GM23338 (cell line): ENCODE data around the gene FAU. TPM values are rescaled to one million over a fixed set of nuclear protein-coding genes. Genes with fewer than 3 reads are reported as not detected.

ENCODE experiments used
- ATAC-seq: fragments of 200-7000 bp; cut with Tn5 transposase; 3 replicates; pipeline ENCODE4 v1.9.1; 2020
- DNase-seq: peaks from one replicate; pipeline ENCODE4 v3.0.0-alpha.2; 2015; ENCODE audit warnings: low spot score
- H2AFZ ChIP-seq: fragments of 200-600 bp; sonication (generic); 2 replicates; pipeline ENCODE4 v1.8.0; 2016; ENCODE audit warnings: antibody characterized with exemption, mild to moderate bottlenecking, moderate library complexity
- H3F3A ChIP-seq: fragments of 200-600 bp; sonication (generic); replicated peaks from 2 replicates; pipeline ENCODE4 v1.8.0; 2017; ENCODE audit warnings: antibody characterized with exemption, mixed run types, low read depth
- H3K27ac ChIP-seq: fragments of 200-600 bp; sonication (generic); 2 replicates; pipeline ENCODE4 v1.6.1; 2016; ENCODE audit warnings: low read depth
- H3K27me3 ChIP-seq: fragments of 200-600 bp; sonication (generic); 2 replicates; pipeline ENCODE4 v1.8.0; 2016; ENCODE audit warnings: mild to moderate bottlenecking, mixed run types, moderate library complexity; ENCODE audit not compliant: insufficient read depth
- H3K36me3 ChIP-seq: fragments of 200-600 bp; sonication (generic); 2 replicates; pipeline ENCODE4 v1.8.0; 2016; ENCODE audit warnings: mild to moderate bottlenecking; ENCODE audit not compliant: insufficient read depth
- H3K4me1 ChIP-seq: fragments of 200-600 bp; sonication (generic); 2 replicates; pipeline ENCODE4 v1.8.0; 2016; ENCODE audit warnings: mild to moderate bottlenecking, moderate library complexity; ENCODE audit not compliant: insufficient read depth
- H3K4me2 ChIP-seq: fragments of 200-600 bp; sonication (generic); 2 replicates; pipeline ENCODE4 v1.7.1; 2017; ENCODE audit warnings: mixed run types
- H3K4me3 ChIP-seq: fragments of 200-600 bp; sonication (generic); 2 replicates; pipeline ENCODE4 v1.6.1; 2016; ENCODE audit warnings: mixed run types
- H3K79me2 ChIP-seq: fragments of 200-600 bp; sonication (generic); replicated peaks from 2 replicates; pipeline ENCODE4 v1.8.0; 2017; ENCODE audit warnings: mild to moderate bottlenecking; ENCODE audit not compliant: insufficient read depth
- H3K9me2 ChIP-seq: fragments of 200-600 bp; sonication (generic); 2 replicates; pipeline ENCODE4 v1.8.0; 2017; ENCODE audit not compliant: insufficient read depth
- H4K20me1 ChIP-seq: fragments of 200-600 bp; sonication (generic); replicated peaks from 2 replicates; pipeline ENCODE4 v1.8.0; 2017; ENCODE audit warnings: mild to moderate bottlenecking; ENCODE audit not compliant: insufficient read depth
- H3K27ac Mint-ChIP-seq: 2 replicates; pipeline ENCODE4 v1.8.0; 2020; ENCODE audit warnings: inconsistent platforms, mild to moderate bottlenecking, moderate library complexity, mixed read lengths
- H3K27me3 Mint-ChIP-seq: 3 replicates; pipeline ENCODE4 v1.8.0; 2022; ENCODE audit warnings: low read depth, mild to moderate bottlenecking, moderate library complexity, mixed read lengths, inconsistent platforms; ENCODE audit not compliant: insufficient read depth, poor library complexity
- H3K36me3 Mint-ChIP-seq: 3 replicates; pipeline ENCODE4 v1.8.0; 2021; ENCODE audit warnings: low read depth, mild to moderate bottlenecking, inconsistent platforms, moderate library complexity, mixed read lengths
- H3K4me1 Mint-ChIP-seq: 3 replicates; pipeline ENCODE4 v1.8.0; 2020; ENCODE audit warnings: mild to moderate bottlenecking, inconsistent platforms, mixed read lengths
- H3K4me3 Mint-ChIP-seq: 3 replicates; pipeline ENCODE4 v1.8.0; 2021; ENCODE audit warnings: moderate library complexity, mild to moderate bottlenecking, inconsistent platforms, mixed read lengths
- H3K9me3 Mint-ChIP-seq: 3 replicates; pipeline ENCODE4 v1.8.0; 2020; ENCODE audit warnings: moderate library complexity, mild to moderate bottlenecking, inconsistent platforms, mixed read lengths
- CREB1 ChIP-seq: fragments of 250-450 bp; sonication (Bioruptor Pico); IDR thresholded peaks from 2 replicates; pipeline ENCODE4 v1.5.0; 2020; ENCODE audit warnings: low read depth, mild to moderate bottlenecking, moderate library complexity
- EZH2 ChIP-seq: fragments of 200-600 bp; sonication (generic); IDR thresholded peaks from one replicate; pipeline ENCODE4 v1.8.0; 2017; ENCODE audit warnings: antibody characterized with exemption, mild to moderate bottlenecking, low read depth; ENCODE audit not compliant: unreplicated experiment
- EZH2phosphoT487 ChIP-seq: fragments of 200-600 bp; sonication (generic); IDR thresholded peaks from one replicate; pipeline ENCODE4 v1.8.1; 2018; ENCODE audit warnings: antibody characterized with exemption; ENCODE audit not compliant: unreplicated experiment
- JUNB ChIP-seq: IDR thresholded peaks from one replicate; pipeline ENCODE4 v1.6.1; 2016; ENCODE audit warnings: antibody characterized with exemption; ENCODE audit not compliant: unreplicated experiment
- NANOG ChIP-seq: IDR thresholded peaks from 2 replicates; pipeline ENCODE4 v1.6.1; 2016; ENCODE audit warnings: antibody characterized with exemption, borderline replicate concordance
- POLR2AphosphoS5 ChIP-seq: IDR thresholded peaks from 2 replicates; pipeline ENCODE4 v1.6.1; 2016; ENCODE audit warnings: antibody characterized with exemption, low read depth
- STAT1 ChIP-seq: IDR thresholded peaks from one replicate; pipeline ENCODE4 v1.6.1; 2016; ENCODE audit warnings: antibody characterized with exemption; ENCODE audit not compliant: unreplicated experiment
- ZNF114 ChIP-seq: fragments of 250-450 bp; sonication (Bioruptor Pico); IDR thresholded peaks from 2 replicates; pipeline ENCODE4 v1.5.0; 2020; ENCODE audit warnings: mild to moderate bottlenecking, moderate library complexity
- ZNF331 ChIP-seq: fragments of 250-450 bp; sonication (Bioruptor Pico); IDR thresholded peaks from 2 replicates; pipeline ENCODE4 v1.5.0; 2020; ENCODE audit warnings: low read depth, mild to moderate bottlenecking, moderate library complexity
- polyA plus RNA-seq: library from polyadenylated mRNA; unstranded; fragments of >200 nt; fragmentation: Nextera tagmentation; extraction: Ambion mirVana; gene quantifications from 2 replicates; pipeline ENCODE4 v1.2.1, GENCODE V29; 2016
- total RNA-seq: library from RNA; depleted of rRNA; stranded (reverse); fragments of >200 nt; shearing (Covaris generic); gene quantifications from 2 replicates; pipeline ENCODE4 v1.2.3, GENCODE V29; 2014
- TF ChIP-seq, protein P1 (sequence below): IDR thresholded peaks from 2 replicates; pipeline ENCODE4 v1.6.1; 2016; ENCODE audit warnings: antibody characterized with exemption
- TF ChIP-seq, protein P2 (sequence below), 2 experiments: fragments of 200-600 bp in 1 of 2; sonication (generic) in 1 of 2; conservative IDR thresholded peaks; 2 replicates each; pipeline versions ENCODE4 v1.5.1 to v1.6.1; 2016 to 2017; ENCODE audit warnings: antibody characterized with exemption in 2 of 2, low read depth in 2 of 2, mild to moderate bottlenecking in 2 of 2, moderate library complexity in 1 of 2
- TF ChIP-seq, protein P3 (sequence below): fragments of 250-450 bp; sonication (Bioruptor Pico); IDR thresholded peaks from 2 replicates; pipeline ENCODE4 v1.5.0; 2020; ENCODE audit warnings: mild to moderate bottlenecking, moderate library complexity
- TF ChIP-seq, protein P4 (sequence below): IDR thresholded peaks from one replicate; pipeline ENCODE4 v1.6.1; 2018; ENCODE audit warnings: antibody characterized with exemption; ENCODE audit not compliant: unreplicated experiment

FAU gene
- total and polyA plus RNA-seq, 2 experiments from 2014 or later = 262 to 1,177 TPM

DNA sequence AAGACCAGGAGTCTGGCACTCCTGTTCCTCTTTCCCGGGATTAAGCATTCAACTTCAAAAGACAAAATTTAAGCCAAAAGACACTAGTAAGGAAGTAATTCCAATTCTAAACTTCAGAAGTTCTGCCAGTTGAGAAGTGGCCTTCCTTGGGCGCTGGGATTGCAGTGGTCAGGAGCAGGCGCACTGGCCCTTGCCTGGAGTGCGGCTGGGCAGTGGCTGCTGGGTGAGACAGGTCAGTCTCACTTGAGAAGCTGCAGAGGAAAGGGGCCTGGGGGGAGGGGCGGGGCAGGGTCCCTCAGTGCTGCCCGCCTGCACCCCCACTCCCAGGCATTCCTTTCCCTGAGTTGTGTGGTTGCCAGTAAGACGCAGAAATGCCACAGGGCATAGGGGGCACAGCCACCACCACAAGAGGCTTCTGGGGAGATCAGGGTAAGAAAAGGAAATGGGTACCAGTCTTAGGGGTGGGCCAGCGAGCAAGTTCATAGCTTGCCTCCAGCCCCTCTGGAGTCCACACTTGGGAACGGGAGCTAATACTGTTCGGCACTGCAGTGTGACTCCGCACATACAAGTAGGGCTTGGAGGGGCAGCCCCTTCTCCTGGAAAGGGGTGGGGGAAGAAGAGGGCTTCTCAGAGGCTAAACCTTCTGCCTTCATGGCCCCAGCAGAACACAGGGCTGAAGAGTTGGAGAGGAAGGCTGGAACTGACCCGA, 5.7 kb upstream of the FAU start:
- Mint-ChIP-seq H3K4me1 (peaks cover 5% of the 10 kb centered on the region), H3K4me3 (no peak overlapping the region), H3K36me3 (peaks cover 54% of the 10 kb centered on the region), H3K9me3 (no peaks in the 10 kb centered on the region; the same call in 2 of the 3 replicates), H3K27ac (no peak overlapping the region), H3K27me3 (peaks cover 3% of the 10 kb centered on the region)
- H2AFZ ChIP-seq = no peak overlapping the region
- H3K9me2 ChIP-seq = no peaks in the 10 kb centered on the region
- H3K4me1 ChIP-seq = peaks cover 4% of the 10 kb centered on the region; the same call in 1 of the 2 replicates
- peaks cover 10% of the 10 kb centered on the region; the same call in 1 of the 2 replicates for H3F3A ChIP-seq
- no peaks in the 10 kb centered on the region for H3K27me3 ChIP-seq
- H3K79me2 ChIP-seq = peaks cover 23% of the 10 kb centered on the region
- no peak for ATAC-seq
- no peak overlapping the region for H3K27ac ChIP-seq
- TF ChIP-seq ZNF114 (no peak), CREB1 (no peak), POLR2AphosphoS5 (no peak), JUNB (no peak), STAT1 (no peak), NANOG (no peak), ZNF331 (no peak), EZH2phosphoT487 (no peak), EZH2 (no peak)
- TF ChIP-seq, protein P1, sequence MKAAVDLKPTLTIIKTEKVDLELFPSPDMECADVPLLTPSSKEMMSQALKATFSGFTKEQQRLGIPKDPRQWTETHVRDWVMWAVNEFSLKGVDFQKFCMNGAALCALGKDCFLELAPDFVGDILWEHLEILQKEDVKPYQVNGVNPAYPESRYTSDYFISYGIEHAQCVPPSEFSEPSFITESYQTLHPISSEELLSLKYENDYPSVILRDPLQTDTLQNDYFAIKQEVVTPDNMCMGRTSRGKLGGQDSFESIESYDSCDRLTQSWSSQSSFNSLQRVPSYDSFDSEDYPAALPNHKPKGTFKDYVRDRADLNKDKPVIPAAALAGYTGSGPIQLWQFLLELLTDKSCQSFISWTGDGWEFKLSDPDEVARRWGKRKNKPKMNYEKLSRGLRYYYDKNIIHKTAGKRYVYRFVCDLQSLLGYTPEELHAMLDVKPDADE = no peak
- TF ChIP-seq, protein P2, sequence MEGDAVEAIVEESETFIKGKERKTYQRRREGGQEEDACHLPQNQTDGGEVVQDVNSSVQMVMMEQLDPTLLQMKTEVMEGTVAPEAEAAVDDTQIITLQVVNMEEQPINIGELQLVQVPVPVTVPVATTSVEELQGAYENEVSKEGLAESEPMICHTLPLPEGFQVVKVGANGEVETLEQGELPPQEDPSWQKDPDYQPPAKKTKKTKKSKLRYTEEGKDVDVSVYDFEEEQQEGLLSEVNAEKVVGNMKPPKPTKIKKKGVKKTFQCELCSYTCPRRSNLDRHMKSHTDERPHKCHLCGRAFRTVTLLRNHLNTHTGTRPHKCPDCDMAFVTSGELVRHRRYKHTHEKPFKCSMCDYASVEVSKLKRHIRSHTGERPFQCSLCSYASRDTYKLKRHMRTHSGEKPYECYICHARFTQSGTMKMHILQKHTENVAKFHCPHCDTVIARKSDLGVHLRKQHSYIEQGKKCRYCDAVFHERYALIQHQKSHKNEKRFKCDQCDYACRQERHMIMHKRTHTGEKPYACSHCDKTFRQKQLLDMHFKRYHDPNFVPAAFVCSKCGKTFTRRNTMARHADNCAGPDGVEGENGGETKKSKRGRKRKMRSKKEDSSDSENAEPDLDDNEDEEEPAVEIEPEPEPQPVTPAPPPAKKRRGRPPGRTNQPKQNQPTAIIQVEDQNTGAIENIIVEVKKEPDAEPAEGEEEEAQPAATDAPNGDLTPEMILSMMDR (conservative IDR thresholded peaks at IDR 0.05; ENCODE audit: low read depth in 2 of 2) = no peak
- TF ChIP-seq, protein P3, sequence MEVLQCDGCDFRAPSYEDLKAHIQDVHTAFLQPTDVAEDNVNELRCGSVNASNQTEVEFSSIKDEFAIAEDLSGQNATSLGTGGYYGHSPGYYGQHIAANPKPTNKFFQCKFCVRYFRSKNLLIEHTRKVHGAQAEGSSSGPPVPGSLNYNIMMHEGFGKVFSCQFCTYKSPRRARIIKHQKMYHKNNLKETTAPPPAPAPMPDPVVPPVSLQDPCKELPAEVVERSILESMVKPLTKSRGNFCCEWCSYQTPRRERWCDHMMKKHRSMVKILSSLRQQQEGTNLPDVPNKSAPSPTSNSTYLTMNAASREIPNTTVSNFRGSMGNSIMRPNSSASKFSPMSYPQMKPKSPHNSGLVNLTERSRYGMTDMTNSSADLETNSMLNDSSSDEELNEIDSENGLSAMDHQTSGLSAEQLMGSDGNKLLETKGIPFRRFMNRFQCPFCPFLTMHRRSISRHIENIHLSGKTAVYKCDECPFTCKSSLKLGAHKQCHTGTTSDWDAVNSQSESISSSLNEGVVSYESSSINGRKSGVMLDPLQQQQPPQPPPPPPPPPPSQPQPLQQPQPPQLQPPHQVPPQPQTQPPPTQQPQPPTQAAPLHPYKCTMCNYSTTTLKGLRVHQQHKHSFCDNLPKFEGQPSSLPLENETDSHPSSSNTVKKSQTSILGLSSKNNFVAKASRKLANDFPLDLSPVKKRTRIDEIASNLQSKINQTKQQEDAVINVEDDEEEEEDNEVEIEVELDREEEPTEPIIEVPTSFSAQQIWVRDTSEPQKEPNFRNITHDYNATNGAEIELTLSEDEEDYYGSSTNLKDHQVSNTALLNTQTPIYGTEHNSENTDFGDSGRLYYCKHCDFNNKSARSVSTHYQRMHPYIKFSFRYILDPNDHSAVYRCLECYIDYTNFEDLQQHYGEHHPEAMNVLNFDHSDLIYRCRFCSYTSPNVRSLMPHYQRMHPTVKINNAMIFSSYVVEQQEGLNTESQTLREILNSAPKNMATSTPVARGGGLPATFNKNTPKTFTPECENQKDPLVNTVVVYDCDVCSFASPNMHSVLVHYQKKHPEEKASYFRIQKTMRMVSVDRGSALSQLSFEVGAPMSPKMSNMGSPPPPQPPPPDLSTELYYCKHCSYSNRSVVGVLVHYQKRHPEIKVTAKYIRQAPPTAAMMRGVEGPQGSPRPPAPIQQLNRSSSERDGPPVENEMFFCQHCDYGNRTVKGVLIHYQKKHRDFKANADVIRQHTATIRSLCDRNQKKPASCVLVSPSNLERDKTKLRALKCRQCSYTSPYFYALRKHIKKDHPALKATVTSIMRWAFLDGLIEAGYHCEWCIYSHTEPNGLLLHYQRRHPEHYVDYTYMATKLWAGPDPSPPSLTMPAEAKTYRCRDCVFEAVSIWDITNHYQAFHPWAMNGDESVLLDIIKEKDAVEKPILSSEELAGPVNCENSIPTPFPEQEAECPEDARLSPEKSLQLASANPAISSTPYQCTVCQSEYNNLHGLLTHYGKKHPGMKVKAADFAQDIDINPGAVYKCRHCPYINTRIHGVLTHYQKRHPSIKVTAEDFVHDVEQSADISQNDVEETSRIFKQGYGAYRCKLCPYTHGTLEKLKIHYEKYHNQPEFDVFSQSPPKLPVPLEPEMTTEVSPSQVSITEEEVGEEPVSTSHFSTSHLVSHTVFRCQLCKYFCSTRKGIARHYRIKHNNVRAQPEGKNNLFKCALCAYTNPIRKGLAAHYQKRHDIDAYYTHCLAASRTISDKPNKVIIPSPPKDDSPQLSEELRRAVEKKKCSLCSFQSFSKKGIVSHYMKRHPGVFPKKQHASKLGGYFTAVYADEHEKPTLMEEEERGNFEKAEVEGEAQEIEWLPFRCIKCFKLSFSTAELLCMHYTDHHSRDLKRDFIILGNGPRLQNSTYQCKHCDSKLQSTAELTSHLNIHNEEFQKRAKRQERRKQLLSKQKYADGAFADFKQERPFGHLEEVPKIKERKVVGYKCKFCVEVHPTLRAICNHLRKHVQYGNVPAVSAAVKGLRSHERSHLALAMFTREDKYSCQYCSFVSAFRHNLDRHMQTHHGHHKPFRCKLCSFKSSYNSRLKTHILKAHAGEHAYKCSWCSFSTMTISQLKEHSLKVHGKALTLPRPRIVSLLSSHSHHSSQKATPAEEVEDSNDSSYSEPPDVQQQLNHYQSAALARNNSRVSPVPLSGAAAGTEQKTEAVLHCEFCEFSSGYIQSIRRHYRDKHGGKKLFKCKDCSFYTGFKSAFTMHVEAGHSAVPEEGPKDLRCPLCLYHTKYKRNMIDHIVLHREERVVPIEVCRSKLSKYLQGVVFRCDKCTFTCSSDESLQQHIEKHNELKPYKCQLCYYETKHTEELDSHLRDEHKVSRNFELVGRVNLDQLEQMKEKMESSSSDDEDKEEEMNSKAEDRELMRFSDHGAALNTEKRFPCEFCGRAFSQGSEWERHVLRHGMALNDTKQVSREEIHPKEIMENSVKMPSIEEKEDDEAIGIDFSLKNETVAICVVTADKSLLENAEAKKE (CRISPR knock-in tag) = no peak
- TF ChIP-seq, protein P4, sequence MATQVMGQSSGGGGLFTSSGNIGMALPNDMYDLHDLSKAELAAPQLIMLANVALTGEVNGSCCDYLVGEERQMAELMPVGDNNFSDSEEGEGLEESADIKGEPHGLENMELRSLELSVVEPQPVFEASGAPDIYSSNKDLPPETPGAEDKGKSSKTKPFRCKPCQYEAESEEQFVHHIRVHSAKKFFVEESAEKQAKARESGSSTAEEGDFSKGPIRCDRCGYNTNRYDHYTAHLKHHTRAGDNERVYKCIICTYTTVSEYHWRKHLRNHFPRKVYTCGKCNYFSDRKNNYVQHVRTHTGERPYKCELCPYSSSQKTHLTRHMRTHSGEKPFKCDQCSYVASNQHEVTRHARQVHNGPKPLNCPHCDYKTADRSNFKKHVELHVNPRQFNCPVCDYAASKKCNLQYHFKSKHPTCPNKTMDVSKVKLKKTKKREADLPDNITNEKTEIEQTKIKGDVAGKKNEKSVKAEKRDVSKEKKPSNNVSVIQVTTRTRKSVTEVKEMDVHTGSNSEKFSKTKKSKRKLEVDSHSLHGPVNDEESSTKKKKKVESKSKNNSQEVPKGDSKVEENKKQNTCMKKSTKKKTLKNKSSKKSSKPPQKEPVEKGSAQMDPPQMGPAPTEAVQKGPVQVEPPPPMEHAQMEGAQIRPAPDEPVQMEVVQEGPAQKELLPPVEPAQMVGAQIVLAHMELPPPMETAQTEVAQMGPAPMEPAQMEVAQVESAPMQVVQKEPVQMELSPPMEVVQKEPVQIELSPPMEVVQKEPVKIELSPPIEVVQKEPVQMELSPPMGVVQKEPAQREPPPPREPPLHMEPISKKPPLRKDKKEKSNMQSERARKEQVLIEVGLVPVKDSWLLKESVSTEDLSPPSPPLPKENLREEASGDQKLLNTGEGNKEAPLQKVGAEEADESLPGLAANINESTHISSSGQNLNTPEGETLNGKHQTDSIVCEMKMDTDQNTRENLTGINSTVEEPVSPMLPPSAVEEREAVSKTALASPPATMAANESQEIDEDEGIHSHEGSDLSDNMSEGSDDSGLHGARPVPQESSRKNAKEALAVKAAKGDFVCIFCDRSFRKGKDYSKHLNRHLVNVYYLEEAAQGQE = no peak
- H3K36me3 ChIP-seq = peaks cover 6% of the 10 kb centered on the region
- H3K4me3 ChIP-seq = no peak overlapping the region
- peaks cover 3% of the 10 kb centered on the region; the same call in 1 of the 2 replicates for H4K20me1 ChIP-seq
- H3K4me2 ChIP-seq = no peak overlapping the region
- DNase-seq = no peak
